GM20000 (cell line): ENCODE results near the gene FKBP2.

Source experiments
- DNase-seq: peaks from one replicate; pipeline ENCODE4 v3.0.0; 2012; ENCODE audit warnings: low spot score
- TF ChIP-seq, protein P1 (sequence below): IDR thresholded peaks from 2 replicates; pipeline ENCODE4 v1.5.1; 2012; ENCODE audit warnings: mild to moderate bottlenecking, control low read depth; ENCODE audit errors: extremely low read depth, missing control alignments

Gene FKBP2

DNA sequence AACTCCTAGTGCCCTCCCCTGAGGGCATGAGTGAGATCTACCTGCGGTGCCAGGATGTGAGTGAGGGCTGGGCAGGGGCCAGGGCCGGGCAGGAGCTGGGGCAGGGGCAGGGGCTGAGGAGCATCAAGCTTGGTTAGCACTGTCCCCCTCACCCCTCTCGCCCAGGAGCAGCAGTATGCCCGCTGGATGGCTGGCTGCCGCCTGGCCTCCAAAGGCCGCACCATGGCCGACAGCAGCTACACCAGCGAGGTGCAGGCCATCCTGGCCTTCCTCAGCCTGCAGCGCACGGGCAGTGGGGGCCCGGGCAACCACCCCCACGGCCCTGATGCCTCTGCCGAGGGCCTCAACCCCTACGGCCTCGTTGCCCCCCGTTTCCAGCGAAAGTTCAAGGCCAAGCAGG is 20.6 kb upstream of the FKBP2 start:
- TF ChIP-seq, protein P1, sequence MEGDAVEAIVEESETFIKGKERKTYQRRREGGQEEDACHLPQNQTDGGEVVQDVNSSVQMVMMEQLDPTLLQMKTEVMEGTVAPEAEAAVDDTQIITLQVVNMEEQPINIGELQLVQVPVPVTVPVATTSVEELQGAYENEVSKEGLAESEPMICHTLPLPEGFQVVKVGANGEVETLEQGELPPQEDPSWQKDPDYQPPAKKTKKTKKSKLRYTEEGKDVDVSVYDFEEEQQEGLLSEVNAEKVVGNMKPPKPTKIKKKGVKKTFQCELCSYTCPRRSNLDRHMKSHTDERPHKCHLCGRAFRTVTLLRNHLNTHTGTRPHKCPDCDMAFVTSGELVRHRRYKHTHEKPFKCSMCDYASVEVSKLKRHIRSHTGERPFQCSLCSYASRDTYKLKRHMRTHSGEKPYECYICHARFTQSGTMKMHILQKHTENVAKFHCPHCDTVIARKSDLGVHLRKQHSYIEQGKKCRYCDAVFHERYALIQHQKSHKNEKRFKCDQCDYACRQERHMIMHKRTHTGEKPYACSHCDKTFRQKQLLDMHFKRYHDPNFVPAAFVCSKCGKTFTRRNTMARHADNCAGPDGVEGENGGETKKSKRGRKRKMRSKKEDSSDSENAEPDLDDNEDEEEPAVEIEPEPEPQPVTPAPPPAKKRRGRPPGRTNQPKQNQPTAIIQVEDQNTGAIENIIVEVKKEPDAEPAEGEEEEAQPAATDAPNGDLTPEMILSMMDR = no peak
- no peak for DNase-seq

DNA sequence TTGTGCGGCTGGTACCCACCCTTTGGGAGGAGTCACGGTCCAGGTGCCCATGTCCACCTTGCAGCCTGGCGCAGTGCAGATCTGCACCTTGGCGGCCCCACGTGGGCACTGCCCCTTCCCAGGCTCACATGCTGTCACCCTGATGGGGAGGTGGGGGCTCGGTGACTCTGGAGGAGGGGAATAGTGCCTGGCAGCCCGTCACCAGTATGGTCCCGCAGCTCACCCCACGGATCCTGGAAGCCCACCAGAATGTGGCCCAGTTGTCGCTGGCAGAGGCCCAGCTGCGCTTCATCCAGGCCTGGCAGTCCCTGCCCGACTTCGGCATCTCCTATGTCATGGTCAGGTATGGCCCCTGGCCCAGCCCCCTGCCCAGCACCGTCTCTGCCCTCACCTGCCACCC is 20.1 kb upstream of the FKBP2 start:
- no peak for DNase-seq
- TF ChIP-seq, protein P1 = no peak

DNA sequence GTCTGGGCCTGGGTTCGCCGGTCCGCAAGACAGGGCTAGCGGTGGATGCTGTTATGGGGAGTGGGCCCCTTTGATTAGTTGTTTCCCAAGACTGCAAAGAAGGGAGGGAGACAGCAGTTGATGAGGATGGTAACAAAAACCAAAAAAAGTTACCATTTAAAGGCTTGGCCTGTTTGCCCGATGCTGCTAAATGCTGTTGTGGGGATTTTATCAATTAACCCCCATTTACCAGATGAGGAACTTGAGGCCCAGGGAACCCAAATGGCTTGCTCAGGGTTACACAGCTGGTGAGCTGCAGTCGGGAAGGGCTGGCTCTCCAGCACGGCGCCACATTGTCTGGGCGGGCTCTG is 18.3 kb upstream of the FKBP2 start:
- no peak for DNase-seq

DNA sequence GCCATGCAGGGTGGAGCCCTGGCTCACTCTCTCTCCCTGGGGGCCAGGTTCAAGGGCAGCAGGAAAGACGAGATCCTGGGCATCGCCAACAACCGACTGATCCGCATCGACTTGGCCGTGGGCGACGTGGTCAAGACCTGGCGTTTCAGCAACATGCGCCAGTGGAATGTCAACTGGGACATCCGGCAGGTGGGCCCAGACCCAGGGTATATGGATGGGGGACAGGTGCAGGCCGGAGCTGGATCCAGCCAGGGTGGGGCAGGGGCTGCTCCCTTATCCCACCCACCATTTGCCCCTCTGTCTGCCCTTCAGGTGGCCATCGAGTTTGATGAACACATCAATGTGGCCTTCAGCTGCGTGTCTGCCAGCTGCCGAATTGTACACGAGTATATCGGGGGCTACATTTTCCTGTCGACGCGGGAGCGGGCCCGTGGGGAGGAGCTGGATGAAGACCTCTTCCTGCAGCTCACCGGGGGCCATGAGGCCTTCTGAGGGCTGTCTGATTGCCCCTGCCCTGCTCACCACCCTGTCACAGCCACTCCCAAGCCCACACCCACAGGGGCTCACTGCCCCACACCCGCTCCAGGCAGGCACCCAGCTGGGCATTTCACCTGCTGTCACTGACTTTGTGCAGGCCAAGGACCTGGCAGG is 17.8 kb upstream of the FKBP2 start:
- DNase-seq = no peak

More for the DNA sequence above, 18.3 kb upstream of the FKBP2 start:
- TF ChIP-seq, protein P1 = no peak

DNA sequence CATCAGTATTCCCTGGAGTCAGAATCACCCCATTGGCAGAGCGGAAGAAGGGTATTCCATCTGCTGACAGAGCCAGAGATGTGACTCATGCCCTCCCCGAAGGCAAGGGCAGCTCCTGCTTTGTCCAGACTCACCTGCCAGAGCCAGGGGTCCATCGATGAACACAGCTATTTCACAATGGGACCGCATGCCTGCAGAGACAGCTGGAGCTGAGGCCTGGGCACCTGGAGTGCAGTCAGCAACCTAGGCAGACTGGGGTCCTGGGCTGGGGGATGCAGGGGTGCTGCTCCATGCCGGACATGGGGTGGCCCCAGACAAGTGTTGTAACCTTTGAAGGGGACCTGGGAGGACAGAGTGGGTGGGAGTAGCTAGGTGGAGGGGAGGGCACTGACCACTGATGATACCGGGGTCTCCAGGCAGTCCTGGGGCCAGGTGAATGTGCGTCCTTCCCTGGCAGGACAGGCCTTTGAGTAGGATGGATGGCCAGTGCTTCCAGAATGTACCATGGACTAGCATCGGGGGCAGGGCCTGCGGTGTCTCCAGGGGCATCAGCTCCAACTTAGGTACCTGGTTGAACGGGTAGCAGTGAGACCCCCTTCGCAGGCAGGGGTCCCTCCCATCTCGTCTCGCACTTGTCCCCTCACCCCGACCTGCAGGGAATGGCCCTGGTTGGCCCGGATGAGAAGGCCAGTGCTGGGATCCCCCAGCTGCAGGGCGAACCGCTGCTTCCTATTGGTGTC is 16.6 kb upstream of the FKBP2 start:
- TF ChIP-seq, protein P1 = no peak
- no peak for DNase-seq

More for the DNA sequence above, 17.8 kb upstream of the FKBP2 start:
- TF ChIP-seq, protein P1 = no peak

DNA sequence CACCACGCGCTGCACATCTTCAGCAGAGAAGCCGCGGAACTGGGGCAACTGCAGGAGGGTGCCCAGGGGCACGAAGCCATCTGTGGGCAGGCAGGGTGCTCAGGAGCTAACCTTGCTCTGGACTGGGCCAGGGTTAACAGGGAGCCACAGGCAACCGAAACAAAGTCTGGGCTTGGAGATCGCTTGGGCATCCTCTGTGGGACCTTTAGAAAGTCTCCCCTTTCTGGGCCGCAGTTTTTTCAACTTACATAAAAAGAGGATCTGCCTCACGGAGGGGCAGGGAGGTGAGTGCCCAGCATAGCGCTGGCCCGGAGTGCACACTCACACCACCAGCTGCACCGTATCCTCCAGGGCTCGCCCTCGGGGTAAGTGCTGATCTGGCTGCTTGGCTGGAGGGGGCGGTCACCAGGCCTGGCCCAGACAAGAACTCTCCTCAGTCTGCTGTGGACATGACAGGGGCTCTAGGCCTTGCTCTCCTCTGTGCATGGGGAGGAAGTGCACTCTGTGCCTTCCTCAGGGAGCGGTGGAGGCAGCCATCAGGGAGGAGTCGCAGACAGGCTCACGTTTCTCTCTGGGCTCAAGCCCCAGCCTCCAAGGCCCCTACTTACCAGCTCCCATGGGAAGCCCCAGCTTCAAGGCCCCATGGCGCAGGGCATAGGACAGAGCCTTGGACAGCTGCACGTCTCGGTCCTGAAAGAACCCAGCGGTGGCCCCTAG is 15.8 kb upstream of the FKBP2 start:
- no peak for DNase-seq
- TF ChIP-seq, protein P1 = no peak
